GM23338 (cell line): ENCODE data around the gene CTBP2. TPM values are rescaled to one million over a fixed set of nuclear protein-coding genes. Genes with fewer than 3 reads are reported as not detected.

ENCODE experiments used
- ATAC-seq: fragments of 200-7000 bp; cut with Tn5 transposase; 3 replicates; pipeline ENCODE4 v1.9.1; 2020
- DNase-seq: peaks from one replicate; pipeline ENCODE4 v3.0.0-alpha.2; 2015; ENCODE audit warnings: low spot score
- H2AFZ ChIP-seq: fragments of 200-600 bp; sonication (generic); 2 replicates; pipeline ENCODE4 v1.8.0; 2016; ENCODE audit warnings: antibody characterized with exemption, mild to moderate bottlenecking, moderate library complexity
- H3F3A ChIP-seq: fragments of 200-600 bp; sonication (generic); replicated peaks from 2 replicates; pipeline ENCODE4 v1.8.0; 2017; ENCODE audit warnings: antibody characterized with exemption, mixed run types, low read depth
- H3K27ac ChIP-seq: fragments of 200-600 bp; sonication (generic); 2 replicates; pipeline ENCODE4 v1.6.1; 2016; ENCODE audit warnings: low read depth
- H3K27me3 ChIP-seq: fragments of 200-600 bp; sonication (generic); 2 replicates; pipeline ENCODE4 v1.8.0; 2016; ENCODE audit warnings: mild to moderate bottlenecking, mixed run types, moderate library complexity; ENCODE audit not compliant: insufficient read depth
- H3K36me3 ChIP-seq: fragments of 200-600 bp; sonication (generic); 2 replicates; pipeline ENCODE4 v1.8.0; 2016; ENCODE audit warnings: mild to moderate bottlenecking; ENCODE audit not compliant: insufficient read depth
- H3K4me1 ChIP-seq: fragments of 200-600 bp; sonication (generic); 2 replicates; pipeline ENCODE4 v1.8.0; 2016; ENCODE audit warnings: mild to moderate bottlenecking, moderate library complexity; ENCODE audit not compliant: insufficient read depth
- H3K4me2 ChIP-seq: fragments of 200-600 bp; sonication (generic); 2 replicates; pipeline ENCODE4 v1.7.1; 2017; ENCODE audit warnings: mixed run types
- H3K4me3 ChIP-seq: fragments of 200-600 bp; sonication (generic); 2 replicates; pipeline ENCODE4 v1.6.1; 2016; ENCODE audit warnings: mixed run types
- H3K79me2 ChIP-seq: fragments of 200-600 bp; sonication (generic); replicated peaks from 2 replicates; pipeline ENCODE4 v1.8.0; 2017; ENCODE audit warnings: mild to moderate bottlenecking; ENCODE audit not compliant: insufficient read depth
- H3K9me2 ChIP-seq: fragments of 200-600 bp; sonication (generic); 2 replicates; pipeline ENCODE4 v1.8.0; 2017; ENCODE audit not compliant: insufficient read depth
- H4K20me1 ChIP-seq: fragments of 200-600 bp; sonication (generic); replicated peaks from 2 replicates; pipeline ENCODE4 v1.8.0; 2017; ENCODE audit warnings: mild to moderate bottlenecking; ENCODE audit not compliant: insufficient read depth
- H3K27ac Mint-ChIP-seq: 2 replicates; pipeline ENCODE4 v1.8.0; 2020; ENCODE audit warnings: inconsistent platforms, mild to moderate bottlenecking, moderate library complexity, mixed read lengths
- H3K27me3 Mint-ChIP-seq: 3 replicates; pipeline ENCODE4 v1.8.0; 2022; ENCODE audit warnings: low read depth, mild to moderate bottlenecking, moderate library complexity, mixed read lengths, inconsistent platforms; ENCODE audit not compliant: insufficient read depth, poor library complexity
- H3K36me3 Mint-ChIP-seq: 3 replicates; pipeline ENCODE4 v1.8.0; 2021; ENCODE audit warnings: low read depth, mild to moderate bottlenecking, inconsistent platforms, moderate library complexity, mixed read lengths
- H3K4me1 Mint-ChIP-seq: 3 replicates; pipeline ENCODE4 v1.8.0; 2020; ENCODE audit warnings: mild to moderate bottlenecking, inconsistent platforms, mixed read lengths
- H3K4me3 Mint-ChIP-seq: 3 replicates; pipeline ENCODE4 v1.8.0; 2021; ENCODE audit warnings: moderate library complexity, mild to moderate bottlenecking, inconsistent platforms, mixed read lengths
- H3K9me3 Mint-ChIP-seq: 3 replicates; pipeline ENCODE4 v1.8.0; 2020; ENCODE audit warnings: moderate library complexity, mild to moderate bottlenecking, inconsistent platforms, mixed read lengths
- CREB1 ChIP-seq: fragments of 250-450 bp; sonication (Bioruptor Pico); IDR thresholded peaks from 2 replicates; pipeline ENCODE4 v1.5.0; 2020; ENCODE audit warnings: low read depth, mild to moderate bottlenecking, moderate library complexity
- EZH2 ChIP-seq: fragments of 200-600 bp; sonication (generic); IDR thresholded peaks from one replicate; pipeline ENCODE4 v1.8.0; 2017; ENCODE audit warnings: antibody characterized with exemption, mild to moderate bottlenecking, low read depth; ENCODE audit not compliant: unreplicated experiment
- EZH2phosphoT487 ChIP-seq: fragments of 200-600 bp; sonication (generic); IDR thresholded peaks from one replicate; pipeline ENCODE4 v1.8.1; 2018; ENCODE audit warnings: antibody characterized with exemption; ENCODE audit not compliant: unreplicated experiment
- JUNB ChIP-seq: IDR thresholded peaks from one replicate; pipeline ENCODE4 v1.6.1; 2016; ENCODE audit warnings: antibody characterized with exemption; ENCODE audit not compliant: unreplicated experiment
- NANOG ChIP-seq: IDR thresholded peaks from 2 replicates; pipeline ENCODE4 v1.6.1; 2016; ENCODE audit warnings: antibody characterized with exemption, borderline replicate concordance
- POLR2AphosphoS5 ChIP-seq: IDR thresholded peaks from 2 replicates; pipeline ENCODE4 v1.6.1; 2016; ENCODE audit warnings: antibody characterized with exemption, low read depth
- STAT1 ChIP-seq: IDR thresholded peaks from one replicate; pipeline ENCODE4 v1.6.1; 2016; ENCODE audit warnings: antibody characterized with exemption; ENCODE audit not compliant: unreplicated experiment
- ZNF114 ChIP-seq: fragments of 250-450 bp; sonication (Bioruptor Pico); IDR thresholded peaks from 2 replicates; pipeline ENCODE4 v1.5.0; 2020; ENCODE audit warnings: mild to moderate bottlenecking, moderate library complexity
- ZNF331 ChIP-seq: fragments of 250-450 bp; sonication (Bioruptor Pico); IDR thresholded peaks from 2 replicates; pipeline ENCODE4 v1.5.0; 2020; ENCODE audit warnings: low read depth, mild to moderate bottlenecking, moderate library complexity
- polyA plus RNA-seq: library from polyadenylated mRNA; unstranded; fragments of >200 nt; fragmentation: Nextera tagmentation; extraction: Ambion mirVana; gene quantifications from 2 replicates; pipeline ENCODE4 v1.2.1, GENCODE V29; 2016
- total RNA-seq: library from RNA; depleted of rRNA; stranded (reverse); fragments of >200 nt; shearing (Covaris generic); gene quantifications from 2 replicates; pipeline ENCODE4 v1.2.3, GENCODE V29; 2014
- TF ChIP-seq, protein P1 (sequence below): IDR thresholded peaks from one replicate; pipeline ENCODE4 v1.6.1; 2018; ENCODE audit warnings: antibody characterized with exemption; ENCODE audit not compliant: unreplicated experiment
- TF ChIP-seq, protein P2 (sequence below), 2 experiments: fragments of 200-600 bp in 1 of 2; sonication (generic) in 1 of 2; conservative IDR thresholded peaks; 2 replicates each; pipeline versions ENCODE4 v1.5.1 to v1.6.1; 2016 to 2017; ENCODE audit warnings: antibody characterized with exemption in 2 of 2, low read depth in 2 of 2, mild to moderate bottlenecking in 2 of 2, moderate library complexity in 1 of 2
- TF ChIP-seq, protein P3 (sequence below): IDR thresholded peaks from 2 replicates; pipeline ENCODE4 v1.6.1; 2016; ENCODE audit warnings: antibody characterized with exemption
- TF ChIP-seq, protein P4 (sequence below): fragments of 250-450 bp; sonication (Bioruptor Pico); IDR thresholded peaks from 2 replicates; pipeline ENCODE4 v1.5.0; 2020; ENCODE audit warnings: mild to moderate bottlenecking, moderate library complexity

Gene CTBP2
- total and polyA plus RNA-seq, 2 experiments from 2014 or later = 133 to 265 TPM

DNA sequence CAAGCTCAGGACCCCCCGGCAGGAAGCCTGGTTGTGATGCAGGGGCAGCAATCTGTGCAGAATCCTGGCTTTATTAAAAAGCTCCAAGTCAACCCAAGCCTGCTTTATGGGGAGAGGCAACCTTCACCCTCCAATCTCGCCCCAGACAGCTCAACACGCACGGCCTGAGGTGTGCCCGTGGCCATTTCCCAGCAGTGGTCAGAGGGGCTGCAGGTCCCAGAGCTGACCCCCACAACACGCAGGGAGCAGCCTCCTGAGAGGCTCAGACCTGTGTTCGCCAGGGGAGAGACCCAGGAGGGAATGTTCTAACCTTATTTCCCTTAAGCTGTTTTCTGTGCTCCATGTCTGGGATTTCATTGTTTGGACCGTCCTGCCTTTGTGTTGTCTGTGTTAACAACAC lies 108.2 kb downstream of the CTBP2 start:
- H3K27ac Mint-ChIP-seq = peak overlapping the region; percentile 51; the same call in 1 of the 2 replicates
- peaks cover 54% of the 10 kb centered on the region for H3K36me3 Mint-ChIP-seq
- peaks cover 90% of the 10 kb centered on the region for H4K20me1 ChIP-seq

More for the DNA sequence above, 108.2 kb downstream of the CTBP2 start:
- DNase-seq = no peak
- Histone ChIP-seq H3K9me2 (no peaks in the 10 kb centered on the region), H3K36me3 (no peaks in the 10 kb centered on the region), H3K4me1 (peaks cover 65% of the 10 kb centered on the region), H3F3A (peaks cover 9% of the 10 kb centered on the region; the same call in 1 of the 2 replicates), H3K79me2 (peaks cover 100% of the 10 kb centered on the region), H3K27me3 (no peaks in the 10 kb centered on the region), H3K4me2 (no peak overlapping the region), H3K4me3 (no peak overlapping the region), H2AFZ (no peak overlapping the region), H3K27ac (peak overlapping the region; percentile 78; the same call in 1 of the 2 replicates)
- ATAC-seq = no peak
- peaks cover 87% of the 10 kb centered on the region for H3K4me1 Mint-ChIP-seq
- TF ChIP-seq JUNB (no peak), POLR2AphosphoS5 (no peak), EZH2phosphoT487 (no peak), EZH2 (no peak), NANOG (no peak), ZNF331 (CRISPR knock-in tag) (no peak), ZNF114 (CRISPR knock-in tag) (no peak), CREB1 (no peak), STAT1 (no peak)
- TF ChIP-seq, protein P1, sequence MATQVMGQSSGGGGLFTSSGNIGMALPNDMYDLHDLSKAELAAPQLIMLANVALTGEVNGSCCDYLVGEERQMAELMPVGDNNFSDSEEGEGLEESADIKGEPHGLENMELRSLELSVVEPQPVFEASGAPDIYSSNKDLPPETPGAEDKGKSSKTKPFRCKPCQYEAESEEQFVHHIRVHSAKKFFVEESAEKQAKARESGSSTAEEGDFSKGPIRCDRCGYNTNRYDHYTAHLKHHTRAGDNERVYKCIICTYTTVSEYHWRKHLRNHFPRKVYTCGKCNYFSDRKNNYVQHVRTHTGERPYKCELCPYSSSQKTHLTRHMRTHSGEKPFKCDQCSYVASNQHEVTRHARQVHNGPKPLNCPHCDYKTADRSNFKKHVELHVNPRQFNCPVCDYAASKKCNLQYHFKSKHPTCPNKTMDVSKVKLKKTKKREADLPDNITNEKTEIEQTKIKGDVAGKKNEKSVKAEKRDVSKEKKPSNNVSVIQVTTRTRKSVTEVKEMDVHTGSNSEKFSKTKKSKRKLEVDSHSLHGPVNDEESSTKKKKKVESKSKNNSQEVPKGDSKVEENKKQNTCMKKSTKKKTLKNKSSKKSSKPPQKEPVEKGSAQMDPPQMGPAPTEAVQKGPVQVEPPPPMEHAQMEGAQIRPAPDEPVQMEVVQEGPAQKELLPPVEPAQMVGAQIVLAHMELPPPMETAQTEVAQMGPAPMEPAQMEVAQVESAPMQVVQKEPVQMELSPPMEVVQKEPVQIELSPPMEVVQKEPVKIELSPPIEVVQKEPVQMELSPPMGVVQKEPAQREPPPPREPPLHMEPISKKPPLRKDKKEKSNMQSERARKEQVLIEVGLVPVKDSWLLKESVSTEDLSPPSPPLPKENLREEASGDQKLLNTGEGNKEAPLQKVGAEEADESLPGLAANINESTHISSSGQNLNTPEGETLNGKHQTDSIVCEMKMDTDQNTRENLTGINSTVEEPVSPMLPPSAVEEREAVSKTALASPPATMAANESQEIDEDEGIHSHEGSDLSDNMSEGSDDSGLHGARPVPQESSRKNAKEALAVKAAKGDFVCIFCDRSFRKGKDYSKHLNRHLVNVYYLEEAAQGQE = no peak
- TF ChIP-seq, protein P2, sequence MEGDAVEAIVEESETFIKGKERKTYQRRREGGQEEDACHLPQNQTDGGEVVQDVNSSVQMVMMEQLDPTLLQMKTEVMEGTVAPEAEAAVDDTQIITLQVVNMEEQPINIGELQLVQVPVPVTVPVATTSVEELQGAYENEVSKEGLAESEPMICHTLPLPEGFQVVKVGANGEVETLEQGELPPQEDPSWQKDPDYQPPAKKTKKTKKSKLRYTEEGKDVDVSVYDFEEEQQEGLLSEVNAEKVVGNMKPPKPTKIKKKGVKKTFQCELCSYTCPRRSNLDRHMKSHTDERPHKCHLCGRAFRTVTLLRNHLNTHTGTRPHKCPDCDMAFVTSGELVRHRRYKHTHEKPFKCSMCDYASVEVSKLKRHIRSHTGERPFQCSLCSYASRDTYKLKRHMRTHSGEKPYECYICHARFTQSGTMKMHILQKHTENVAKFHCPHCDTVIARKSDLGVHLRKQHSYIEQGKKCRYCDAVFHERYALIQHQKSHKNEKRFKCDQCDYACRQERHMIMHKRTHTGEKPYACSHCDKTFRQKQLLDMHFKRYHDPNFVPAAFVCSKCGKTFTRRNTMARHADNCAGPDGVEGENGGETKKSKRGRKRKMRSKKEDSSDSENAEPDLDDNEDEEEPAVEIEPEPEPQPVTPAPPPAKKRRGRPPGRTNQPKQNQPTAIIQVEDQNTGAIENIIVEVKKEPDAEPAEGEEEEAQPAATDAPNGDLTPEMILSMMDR (conservative IDR thresholded peaks at IDR 0.05; ENCODE audit: low read depth in 2 of 2) = no peak
- TF ChIP-seq, protein P3, sequence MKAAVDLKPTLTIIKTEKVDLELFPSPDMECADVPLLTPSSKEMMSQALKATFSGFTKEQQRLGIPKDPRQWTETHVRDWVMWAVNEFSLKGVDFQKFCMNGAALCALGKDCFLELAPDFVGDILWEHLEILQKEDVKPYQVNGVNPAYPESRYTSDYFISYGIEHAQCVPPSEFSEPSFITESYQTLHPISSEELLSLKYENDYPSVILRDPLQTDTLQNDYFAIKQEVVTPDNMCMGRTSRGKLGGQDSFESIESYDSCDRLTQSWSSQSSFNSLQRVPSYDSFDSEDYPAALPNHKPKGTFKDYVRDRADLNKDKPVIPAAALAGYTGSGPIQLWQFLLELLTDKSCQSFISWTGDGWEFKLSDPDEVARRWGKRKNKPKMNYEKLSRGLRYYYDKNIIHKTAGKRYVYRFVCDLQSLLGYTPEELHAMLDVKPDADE = no peak
- TF ChIP-seq, protein P4, sequence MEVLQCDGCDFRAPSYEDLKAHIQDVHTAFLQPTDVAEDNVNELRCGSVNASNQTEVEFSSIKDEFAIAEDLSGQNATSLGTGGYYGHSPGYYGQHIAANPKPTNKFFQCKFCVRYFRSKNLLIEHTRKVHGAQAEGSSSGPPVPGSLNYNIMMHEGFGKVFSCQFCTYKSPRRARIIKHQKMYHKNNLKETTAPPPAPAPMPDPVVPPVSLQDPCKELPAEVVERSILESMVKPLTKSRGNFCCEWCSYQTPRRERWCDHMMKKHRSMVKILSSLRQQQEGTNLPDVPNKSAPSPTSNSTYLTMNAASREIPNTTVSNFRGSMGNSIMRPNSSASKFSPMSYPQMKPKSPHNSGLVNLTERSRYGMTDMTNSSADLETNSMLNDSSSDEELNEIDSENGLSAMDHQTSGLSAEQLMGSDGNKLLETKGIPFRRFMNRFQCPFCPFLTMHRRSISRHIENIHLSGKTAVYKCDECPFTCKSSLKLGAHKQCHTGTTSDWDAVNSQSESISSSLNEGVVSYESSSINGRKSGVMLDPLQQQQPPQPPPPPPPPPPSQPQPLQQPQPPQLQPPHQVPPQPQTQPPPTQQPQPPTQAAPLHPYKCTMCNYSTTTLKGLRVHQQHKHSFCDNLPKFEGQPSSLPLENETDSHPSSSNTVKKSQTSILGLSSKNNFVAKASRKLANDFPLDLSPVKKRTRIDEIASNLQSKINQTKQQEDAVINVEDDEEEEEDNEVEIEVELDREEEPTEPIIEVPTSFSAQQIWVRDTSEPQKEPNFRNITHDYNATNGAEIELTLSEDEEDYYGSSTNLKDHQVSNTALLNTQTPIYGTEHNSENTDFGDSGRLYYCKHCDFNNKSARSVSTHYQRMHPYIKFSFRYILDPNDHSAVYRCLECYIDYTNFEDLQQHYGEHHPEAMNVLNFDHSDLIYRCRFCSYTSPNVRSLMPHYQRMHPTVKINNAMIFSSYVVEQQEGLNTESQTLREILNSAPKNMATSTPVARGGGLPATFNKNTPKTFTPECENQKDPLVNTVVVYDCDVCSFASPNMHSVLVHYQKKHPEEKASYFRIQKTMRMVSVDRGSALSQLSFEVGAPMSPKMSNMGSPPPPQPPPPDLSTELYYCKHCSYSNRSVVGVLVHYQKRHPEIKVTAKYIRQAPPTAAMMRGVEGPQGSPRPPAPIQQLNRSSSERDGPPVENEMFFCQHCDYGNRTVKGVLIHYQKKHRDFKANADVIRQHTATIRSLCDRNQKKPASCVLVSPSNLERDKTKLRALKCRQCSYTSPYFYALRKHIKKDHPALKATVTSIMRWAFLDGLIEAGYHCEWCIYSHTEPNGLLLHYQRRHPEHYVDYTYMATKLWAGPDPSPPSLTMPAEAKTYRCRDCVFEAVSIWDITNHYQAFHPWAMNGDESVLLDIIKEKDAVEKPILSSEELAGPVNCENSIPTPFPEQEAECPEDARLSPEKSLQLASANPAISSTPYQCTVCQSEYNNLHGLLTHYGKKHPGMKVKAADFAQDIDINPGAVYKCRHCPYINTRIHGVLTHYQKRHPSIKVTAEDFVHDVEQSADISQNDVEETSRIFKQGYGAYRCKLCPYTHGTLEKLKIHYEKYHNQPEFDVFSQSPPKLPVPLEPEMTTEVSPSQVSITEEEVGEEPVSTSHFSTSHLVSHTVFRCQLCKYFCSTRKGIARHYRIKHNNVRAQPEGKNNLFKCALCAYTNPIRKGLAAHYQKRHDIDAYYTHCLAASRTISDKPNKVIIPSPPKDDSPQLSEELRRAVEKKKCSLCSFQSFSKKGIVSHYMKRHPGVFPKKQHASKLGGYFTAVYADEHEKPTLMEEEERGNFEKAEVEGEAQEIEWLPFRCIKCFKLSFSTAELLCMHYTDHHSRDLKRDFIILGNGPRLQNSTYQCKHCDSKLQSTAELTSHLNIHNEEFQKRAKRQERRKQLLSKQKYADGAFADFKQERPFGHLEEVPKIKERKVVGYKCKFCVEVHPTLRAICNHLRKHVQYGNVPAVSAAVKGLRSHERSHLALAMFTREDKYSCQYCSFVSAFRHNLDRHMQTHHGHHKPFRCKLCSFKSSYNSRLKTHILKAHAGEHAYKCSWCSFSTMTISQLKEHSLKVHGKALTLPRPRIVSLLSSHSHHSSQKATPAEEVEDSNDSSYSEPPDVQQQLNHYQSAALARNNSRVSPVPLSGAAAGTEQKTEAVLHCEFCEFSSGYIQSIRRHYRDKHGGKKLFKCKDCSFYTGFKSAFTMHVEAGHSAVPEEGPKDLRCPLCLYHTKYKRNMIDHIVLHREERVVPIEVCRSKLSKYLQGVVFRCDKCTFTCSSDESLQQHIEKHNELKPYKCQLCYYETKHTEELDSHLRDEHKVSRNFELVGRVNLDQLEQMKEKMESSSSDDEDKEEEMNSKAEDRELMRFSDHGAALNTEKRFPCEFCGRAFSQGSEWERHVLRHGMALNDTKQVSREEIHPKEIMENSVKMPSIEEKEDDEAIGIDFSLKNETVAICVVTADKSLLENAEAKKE (CRISPR knock-in tag) = no peak
- H3K4me3 Mint-ChIP-seq = no peak overlapping the region
- no peaks in the 10 kb centered on the region; the same call in 2 of the 3 replicates for H3K9me3 Mint-ChIP-seq
- peaks cover 21% of the 10 kb centered on the region for H3K27me3 Mint-ChIP-seq
